GM19467 (cell line): ENCODE results near the gene NOS1AP.
"Not testable (repeated sequence)": the region's sequence is repeated elsewhere in the genome, so short reads cannot be mapped to it uniquely, and the experiment has no call there.

Source experiments
- ATAC-seq: cut with Tn5 transposase; IDR thresholded peaks from one replicate; pipeline ENCODE4 v1.9.1; 2021; ENCODE audit warnings: mild to moderate bottlenecking, moderate library complexity; ENCODE audit not compliant: unreplicated experiment

NOS1AP gene

DNA sequence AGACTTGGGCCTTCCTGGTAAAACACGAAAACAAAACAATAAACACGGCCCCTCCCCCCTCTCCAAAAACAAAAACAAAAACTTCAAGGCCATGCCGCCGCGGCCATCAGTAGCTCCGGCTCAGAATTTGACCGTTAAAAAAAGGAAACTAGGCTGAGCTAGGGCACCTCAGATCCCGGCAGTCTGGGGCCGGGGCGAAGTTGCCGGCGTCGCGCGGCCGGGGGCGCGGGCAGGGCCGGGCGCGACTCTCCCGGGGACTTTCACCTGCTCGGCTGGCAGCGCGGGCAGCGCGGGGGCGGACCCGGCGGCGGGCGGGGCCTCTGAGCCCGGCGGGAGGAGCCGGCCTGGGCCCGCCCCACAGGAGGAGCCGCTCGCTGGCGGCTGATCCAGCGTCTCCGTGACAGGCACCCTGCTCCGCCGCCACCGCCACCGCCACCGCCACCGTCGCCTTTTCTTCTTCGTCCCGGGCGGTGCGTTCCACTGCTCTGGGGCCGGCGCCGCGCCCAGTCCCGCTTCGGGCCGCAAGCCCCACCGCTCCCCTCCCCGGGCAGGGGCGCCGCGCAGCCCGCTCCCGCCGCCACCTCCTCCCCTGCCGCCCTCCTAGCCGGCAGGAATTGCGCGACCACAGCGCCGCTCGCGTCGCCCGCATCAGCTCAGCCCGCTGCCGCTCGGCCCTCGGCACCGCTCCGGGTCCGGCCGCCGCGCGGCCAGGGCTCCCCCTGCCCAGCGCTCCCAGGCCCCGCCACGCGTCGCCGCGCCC, at the start of gene NOS1AP:
Gene NOS1AP, plus strand, starts transcription at position 358 of the 760 bp plus-strand sequence. CDS start 487 bp downstream, outside the sequence.
- peak; percentile 99 for ATAC-seq

DNA sequence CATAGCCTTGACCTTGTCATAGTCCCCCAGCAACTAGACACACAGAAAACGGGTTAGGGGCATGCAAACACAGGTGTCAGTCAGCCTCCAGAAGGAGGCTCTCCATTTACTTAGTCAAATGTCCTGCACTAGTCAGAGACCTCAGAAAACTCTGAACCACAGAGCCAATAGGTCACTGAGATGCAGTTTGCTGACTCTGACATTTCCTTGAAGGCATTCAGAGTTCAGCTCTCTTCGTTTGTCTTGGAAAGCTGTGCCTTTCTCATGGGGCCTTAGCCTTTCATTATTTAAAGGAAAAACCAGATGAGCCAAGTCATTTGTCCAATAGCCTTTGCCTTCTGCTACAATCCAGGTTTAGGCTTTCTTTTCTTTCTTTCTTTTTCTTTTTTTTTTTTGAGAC, 49.3 kb upstream of the NOS1AP start:
- ATAC-seq = no peak

DNA sequence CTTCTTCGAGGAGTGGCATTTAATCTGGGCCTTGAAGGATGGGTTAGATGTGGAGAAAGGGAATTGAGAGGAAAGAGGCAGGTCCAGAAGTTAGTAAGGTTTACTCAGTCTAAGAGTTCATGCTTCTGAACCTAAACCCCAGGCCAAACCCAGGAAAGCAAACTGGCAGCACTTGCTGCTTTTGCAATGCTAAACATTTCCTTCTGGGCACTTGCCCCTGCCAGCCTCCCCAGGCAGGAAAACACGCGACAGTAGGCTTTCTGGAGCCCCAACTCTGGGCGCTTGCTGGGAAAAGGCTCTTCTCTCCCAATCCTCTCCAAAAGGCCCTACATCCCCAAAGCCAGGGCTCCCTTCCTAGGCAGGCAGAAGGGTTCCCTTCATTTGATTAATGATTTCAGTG, 48.4 kb upstream of the NOS1AP start:
- no peak for ATAC-seq

DNA sequence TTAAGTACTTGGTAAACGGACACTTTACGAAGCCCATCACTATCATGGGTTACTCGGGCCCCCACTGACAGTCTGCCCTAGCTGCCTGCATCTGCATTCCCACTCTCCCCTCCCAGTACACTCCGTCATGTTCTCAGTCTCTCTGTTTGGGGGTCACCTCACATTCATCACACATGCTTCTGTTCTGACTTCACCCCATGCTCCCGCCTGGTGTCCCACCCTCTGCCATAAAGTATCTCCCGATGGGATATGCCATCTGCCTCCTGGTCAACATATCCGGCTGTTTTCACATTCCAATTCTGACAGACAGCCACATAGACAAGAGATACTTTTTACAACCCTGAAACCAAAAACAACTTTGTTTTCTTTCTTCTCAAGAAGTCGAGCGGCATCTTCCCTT, 46.9 kb upstream of the NOS1AP start:
- no peak for ATAC-seq

DNA sequence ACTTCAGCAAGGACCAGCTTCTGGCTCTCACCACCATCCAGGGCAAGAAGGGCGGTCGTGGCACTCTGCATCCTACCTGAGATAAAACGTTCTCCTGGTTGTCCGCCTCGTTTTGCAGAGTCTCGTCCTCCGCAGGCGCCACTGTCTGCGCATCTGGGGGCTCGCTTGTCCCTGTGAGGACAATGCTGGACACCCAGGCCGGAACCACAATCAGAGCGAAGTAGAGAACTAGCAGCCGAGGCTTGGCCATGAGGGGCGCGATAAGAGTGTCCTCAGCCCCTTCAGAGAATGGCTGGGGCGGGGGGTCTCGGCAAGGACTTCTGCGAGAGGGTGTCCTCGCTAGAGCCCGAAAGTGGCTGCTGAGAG, 46.3 kb upstream of the NOS1AP start:
- no peak for ATAC-seq

DNA sequence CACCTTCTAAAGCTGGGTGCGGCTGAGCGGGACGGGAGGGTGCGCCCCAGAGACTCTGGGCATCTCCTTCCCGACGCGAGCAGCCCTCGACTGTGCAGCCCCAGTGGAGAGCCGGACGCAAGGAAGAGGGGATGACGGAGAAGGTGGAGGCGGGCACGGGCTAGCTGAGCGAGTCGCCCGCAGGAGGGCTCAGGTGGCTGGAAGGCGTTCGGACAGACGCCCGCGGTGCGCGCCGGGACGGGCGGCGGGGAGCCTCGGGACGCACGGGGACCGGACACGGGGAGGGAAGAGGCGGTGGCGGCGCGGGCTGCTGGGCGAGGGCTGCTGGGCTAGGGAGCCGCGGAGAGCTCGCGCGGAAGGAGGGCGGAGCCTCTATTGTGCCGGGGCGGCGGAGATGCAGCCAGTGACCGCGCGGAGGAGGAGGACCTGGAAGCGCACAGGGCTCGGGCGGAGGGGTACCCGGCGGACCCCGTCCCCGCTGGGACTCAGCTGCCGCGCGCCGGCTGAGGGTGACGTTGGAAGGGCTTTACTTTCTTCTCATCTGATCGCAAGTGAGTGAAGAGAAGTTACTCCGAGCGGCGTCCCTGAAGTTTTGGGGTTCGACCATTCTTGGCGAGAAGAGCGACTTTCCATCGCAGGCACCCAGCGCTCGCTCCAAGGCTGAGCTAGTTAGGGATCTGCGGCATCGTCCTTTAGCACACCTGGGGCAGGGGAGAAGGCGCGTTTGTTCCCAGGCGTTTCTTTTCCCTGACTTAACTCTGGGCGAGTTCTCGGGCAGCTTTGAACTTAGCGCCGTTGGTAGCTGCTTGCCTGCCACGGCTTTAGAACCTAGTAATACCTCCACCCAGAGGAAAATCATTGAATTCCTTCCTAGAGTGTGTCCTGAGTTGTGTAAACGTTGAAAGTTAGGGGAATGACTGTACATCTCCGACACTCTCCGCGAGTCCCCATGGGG, 45.7 kb upstream of the NOS1AP start, which contains the start of gene OLFML2B:
Gene OLFML2B, minus strand, starts transcription at position 323 of the 955 bp plus-strand sequence. CDS start 439 bp downstream, outside the sequence.
- no peak for ATAC-seq

DNA sequence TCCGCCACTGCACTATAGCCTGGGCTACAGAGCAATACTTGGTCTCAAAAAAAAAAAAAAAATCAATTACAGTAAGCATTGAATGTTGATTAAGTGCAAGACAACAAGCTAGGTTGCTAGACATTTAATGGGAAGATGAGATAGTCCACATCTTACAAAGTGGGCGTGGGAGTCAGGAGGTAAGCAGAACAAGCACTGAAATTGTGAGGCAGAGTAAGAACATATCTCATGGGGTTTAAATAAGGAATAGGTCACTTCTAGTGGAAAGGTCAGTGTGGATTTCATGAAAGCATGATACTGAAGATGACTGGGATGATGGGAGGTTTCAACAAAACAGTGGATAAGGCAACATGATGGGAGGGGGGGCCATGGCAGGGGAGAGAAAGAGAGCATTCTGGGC, 44.0 kb upstream of the NOS1AP start:
- no peak for ATAC-seq

DNA sequence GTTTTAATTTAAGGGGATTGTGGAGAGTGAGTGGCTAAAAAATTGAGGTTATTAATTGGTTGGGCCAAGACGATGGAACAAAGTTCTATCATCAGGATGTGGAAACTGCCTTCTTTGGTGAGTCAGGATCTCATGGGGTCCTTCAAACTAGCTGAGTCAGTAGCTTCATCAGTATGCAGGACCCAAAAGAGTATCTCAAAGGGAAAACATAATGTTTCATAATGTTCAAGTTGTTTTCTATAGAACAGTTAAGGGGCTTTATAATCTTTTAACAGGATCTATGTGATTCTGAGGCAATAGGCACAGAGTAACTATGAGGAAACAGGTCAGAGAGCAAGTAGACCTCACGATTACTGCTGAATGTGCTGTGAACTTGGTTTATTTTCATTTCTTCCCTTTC, 42.6 kb upstream of the NOS1AP start:
- ATAC-seq = no peak

DNA sequence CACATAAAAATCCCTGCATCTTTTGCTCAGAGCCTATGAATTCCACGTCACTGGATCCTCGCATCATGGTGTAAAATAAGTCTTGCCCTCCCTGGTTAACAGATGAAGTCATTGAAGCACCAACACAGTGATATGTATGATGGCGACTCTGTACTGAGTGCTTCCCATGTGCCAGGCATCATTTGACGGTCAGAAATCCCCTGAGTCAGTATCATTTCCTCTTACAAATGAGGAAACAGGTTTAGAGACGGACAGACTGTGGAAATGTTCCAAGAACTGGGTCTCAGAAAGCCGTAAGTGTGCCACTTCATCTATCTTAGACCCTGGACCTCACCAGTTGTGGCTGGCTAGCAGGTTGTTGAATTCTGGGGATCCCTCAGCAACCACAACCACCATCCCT, 40.8 kb upstream of the NOS1AP start:
- ATAC-seq = no peak

DNA sequence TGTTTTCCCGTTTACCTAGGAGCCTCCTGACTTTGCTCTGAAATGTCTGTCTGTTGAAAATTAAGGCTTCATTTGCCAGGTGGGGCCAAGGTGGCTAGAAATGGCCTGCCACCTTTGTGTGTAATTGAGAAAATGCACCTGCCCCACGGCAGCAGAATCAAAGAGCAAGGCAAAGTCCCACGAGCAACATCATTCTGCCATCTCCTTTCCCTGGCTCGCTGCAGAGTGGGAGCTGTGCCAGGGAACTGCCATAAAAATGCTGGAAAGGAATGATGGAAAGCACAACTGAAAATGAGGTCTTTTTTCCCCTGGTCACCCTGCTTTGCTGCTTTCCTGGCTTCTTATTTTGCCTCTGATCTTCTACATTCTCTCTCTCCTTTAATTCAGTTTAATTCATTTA, 40.3 kb upstream of the NOS1AP start:
- ATAC-seq = no peak

DNA sequence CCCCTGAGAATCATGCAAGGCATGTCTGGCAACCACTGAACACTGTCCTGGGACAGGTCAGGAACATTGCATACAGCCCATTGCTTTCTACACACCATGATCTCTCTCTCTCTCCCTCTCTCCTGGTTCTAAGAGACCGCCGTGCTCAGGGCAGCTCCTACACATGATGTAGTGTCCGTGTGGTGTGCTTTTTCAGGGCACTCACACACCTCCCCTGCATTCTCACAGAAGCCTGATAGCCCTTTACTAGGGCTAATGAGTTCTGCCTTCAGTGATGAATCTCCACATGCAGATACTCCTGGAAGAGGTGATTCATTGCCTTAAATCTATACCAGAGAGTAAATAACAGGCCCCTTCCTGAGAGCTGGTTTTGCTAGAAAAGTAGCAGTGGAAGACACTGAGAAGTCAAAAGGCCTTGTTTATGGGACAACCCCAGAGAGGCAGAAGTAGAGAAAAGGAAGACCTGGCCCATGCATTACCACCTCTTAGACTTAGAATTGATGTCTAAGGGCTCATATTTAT, 38.7 kb upstream of the NOS1AP start:
- ATAC-seq = no peak

DNA sequence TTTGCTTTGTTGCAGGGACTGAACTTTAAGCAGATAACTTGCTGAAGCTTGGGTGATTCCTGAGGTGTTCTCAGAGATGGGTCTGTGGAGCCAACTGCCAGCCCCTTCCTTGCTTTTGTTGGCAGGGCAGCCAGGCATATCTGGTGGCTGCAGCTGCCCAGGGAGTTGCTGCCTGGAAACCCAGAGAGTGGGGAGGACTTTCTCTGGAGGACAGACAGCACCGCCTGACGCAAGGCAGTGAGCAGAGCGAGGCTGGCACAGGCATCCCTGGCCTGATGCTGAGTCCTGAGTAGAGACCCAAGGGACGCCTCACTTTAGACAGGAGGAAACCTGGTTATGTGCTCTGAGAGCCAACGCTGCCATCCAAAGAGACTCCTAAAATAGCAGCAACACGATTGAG, 36.1 kb upstream of the NOS1AP start:
- ATAC-seq = no peak

DNA sequence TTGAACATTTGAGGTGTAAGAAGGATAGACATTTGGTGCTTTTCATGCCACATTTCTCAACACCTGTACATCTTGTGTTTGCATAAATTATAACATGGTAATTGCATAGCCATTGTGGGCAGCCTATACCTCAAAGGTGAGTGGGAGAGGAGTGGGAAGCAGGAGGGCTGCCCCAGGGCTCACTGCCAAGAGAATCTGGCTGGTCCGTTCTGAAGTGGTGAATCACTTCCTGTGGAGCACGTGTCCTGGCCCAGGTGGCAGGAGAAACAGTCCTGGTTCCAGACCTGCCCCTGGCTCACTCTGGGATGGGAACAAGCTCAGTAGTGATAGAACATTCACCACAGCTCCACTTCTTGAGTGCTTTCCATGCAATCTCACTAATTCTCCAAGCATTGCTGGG, 34.2 kb upstream of the NOS1AP start:
- ATAC-seq = no peak

DNA sequence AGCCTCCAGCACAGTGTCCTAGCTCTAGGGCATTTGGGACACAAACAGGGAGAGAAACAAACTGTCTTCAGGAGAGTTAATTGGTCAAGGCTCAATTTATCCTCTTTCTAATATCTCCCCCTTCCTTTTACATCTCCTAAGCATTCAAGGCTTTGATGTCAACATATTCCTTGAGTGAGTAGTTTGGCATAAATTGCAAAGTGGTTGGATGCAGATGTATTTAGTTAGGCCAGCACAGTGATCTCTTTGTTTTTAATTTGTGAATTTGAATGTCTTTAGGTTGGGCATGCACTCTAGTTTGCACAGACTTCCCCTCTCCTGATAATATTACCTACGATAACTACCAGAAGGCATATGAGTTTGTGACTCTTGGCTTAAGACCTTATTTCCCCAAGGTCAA, 33.3 kb upstream of the NOS1AP start:
- no peak for ATAC-seq

DNA sequence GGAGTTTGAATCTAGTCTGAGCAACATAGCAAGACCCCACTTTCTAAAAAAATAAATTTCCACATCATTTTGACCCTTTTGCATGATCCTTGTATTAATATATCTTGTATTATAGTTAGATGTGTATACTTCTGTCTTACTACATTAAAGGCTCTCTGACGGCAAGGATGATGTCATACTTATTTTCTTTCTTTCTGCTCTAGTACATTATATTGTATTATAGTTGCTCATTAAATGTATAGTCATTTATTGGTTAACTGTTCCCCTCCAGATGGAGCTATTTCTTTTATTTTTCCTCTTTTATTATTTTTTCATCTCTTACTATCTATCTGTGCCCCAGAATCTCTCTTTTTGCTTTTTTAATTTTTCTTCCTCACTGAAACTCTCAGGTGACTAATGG, 30.9 kb upstream of the NOS1AP start:
- no peak for ATAC-seq

DNA sequence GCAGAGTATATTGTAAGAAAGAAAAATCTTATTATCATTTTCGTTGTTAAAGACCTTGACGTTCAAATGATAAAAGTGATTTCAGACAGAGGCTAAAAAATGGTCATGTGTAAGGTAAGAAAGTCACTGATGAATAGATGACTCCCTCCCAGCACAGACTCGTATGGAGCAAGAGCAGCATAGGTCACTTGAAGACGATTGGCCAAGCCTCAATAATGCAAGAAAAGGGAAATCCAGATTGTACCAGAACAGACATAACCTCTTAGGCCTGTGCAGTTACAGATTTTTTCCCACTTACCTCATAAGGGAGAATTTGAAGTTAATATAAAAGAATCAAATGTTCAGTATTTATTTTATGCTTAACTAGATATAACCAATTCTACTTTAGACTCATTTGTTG, 29.5 kb upstream of the NOS1AP start:
- ATAC-seq = no peak

DNA sequence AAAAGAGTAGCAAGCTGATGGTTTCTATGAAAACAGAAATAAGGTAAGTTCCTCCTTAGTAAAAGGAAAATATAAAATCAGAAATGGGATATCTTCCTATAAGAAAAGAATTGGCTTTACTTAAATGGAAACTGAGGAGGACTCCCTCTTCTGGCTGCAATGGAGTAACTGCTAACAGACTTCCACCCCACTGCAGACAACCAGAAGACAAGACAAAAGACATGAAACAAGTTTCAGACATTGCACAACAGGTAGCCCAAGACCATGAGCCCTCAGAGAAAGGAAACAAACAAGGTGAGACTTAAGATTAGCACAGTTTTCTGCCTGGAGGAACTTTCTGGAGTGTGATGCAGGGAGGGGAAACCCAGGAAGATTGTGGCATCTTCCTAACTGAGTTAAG, 28.8 kb upstream of the NOS1AP start:
- no peak for ATAC-seq

DNA sequence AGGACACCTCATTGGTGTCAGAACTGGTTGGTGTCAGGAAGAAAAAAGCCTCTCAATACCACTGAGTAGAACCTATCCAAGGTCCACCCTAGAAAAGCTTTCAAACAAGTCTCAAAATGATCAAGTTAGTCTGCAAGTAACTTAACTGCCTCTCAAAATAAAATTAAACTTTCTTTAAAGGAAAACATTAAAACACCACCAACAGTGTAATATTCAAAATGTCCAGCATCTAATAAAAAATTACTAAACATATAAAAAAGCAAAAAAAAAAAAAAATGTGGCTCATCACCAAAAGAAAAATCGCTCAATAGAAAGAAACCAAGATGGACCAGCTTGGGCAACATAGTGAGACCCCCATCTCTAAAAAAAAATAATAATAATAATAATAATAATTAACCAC, 27.1 kb upstream of the NOS1AP start:
- ATAC-seq = no peak

DNA sequence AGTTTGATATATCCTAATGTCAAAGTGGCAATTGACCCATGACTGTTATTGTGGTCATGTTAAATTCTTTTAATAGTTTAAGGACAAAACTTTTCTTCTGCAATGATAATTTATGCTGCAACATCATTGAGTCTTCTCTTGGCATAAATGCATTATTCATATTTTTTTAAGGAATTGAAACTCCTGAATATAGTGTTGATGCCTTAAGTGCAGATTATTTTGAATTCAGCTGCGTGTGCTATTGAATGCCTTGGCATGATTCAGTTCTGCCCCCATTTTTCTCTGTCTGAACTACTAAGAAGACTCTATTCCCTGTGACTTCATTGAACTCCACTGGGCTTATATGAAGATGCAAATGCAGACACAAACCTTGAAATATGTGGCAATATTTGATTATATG, 22.6 kb upstream of the NOS1AP start:
- ATAC-seq = no peak

DNA sequence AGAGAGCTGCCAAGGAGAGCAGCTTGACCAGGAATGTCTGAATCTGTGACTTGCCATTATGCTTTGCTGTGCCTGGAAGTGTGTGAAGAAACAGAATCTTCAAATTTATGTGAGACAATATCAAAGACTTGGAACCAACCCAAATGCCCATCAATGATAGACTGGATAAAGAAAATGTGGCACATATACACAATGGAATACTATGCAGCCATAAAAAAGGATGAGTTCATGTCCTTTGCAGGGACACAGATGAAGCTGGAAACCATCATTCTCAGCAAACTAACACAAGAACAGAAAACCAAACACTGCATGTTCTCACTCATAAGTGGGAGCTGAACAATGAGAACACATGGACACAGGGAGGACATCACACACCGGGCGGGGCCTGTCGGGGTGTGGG, 15.5 kb upstream of the NOS1AP start:
- ATAC-seq = not testable (repeated sequence)

DNA sequence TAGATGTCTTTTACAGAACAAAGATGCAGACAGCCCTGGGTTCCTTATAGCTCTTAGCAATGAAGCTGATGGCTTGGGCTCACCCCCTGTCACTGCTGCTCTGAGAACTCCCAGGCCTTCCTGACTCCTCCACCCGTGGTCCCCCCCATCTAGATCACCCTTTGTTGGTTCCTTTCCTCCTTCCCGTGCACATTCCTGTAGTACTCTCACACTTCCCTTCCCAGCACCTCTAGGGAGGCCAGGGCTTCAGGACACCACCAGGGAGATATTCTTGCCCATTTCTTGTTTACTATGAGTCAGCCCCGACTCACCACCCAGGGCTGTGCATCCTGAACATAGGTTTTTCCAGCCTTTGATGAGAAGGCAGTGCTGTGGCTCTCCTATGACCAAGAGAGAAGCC, 14.4 kb upstream of the NOS1AP start:
- ATAC-seq = no peak

DNA sequence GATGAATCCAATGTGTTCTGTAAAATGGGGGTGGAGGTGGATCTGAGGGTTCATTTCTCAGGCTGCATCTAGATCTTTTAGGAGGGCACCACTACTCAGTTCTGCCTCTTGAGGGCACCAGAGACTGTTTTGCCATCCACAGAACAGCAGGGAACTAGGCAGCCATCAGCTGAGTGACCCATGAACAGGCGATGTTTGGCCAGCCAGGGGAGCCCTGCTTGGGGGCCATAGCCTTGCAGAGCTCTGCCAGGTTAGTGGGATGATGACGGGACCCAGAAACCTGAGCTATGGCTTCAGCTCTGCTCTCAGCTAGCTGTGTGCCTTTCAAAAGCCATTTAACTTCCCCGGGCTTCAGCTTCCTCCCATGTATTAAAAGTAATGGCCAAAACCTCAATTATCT, 13.4 kb upstream of the NOS1AP start:
- ATAC-seq = no peak
